KOPT-K1 (cell line): Measurements from ENCODE around the gene SFT2D1.

Experiments
- H3K27ac ChIP-seq: fragments of 200-600 bp; sonication (generic); 2 replicates; pipeline ENCODE4 v1.5.1; 2016; ENCODE audit warnings: antibody characterized with exemption, mild to moderate bottlenecking, low read depth, low read length; ENCODE audit not compliant: poor library complexity, severe bottlenecking
- H3K36me3 ChIP-seq: fragments of 200-600 bp; sonication (generic); 2 replicates; pipeline ENCODE4 v1.5.1; 2017; ENCODE audit warnings: antibody characterized with exemption, mild to moderate bottlenecking, low read length, moderate library complexity; ENCODE audit not compliant: insufficient read depth
- H3K9me3 ChIP-seq: fragments of 200-600 bp; sonication (generic); 2 replicates; pipeline ENCODE4 v1.5.1; 2017; ENCODE audit warnings: antibody characterized with exemption, low read length, mild to moderate bottlenecking; ENCODE audit not compliant: insufficient read depth, poor library complexity, severe bottlenecking

The SFT2D1 gene

GRCh38 chr6:166308769-166309589 is 33.4 kb downstream of the SFT2D1 start:
- no peaks in the 10 kb centered on the region for H3K36me3 ChIP-seq
- no peak overlapping the region for H3K27ac ChIP-seq
- no peaks in the 10 kb centered on the region for H3K9me3 ChIP-seq

GRCh38 chr6:166308033-166308768 is 34.1 kb downstream of the SFT2D1 start, which contains the start of gene PRR18:
PRR18 (minus strand) TSS chr6:166308392; CDS start chr6:166308142, 250 bp downstream.
- H3K9me3 ChIP-seq: no peaks in the 10 kb centered on the region
- H3K27ac ChIP-seq: no peak within 1 kb of the TSS
- H3K36me3 ChIP-seq: no peaks in the 10 kb centered on the region

DNA sequence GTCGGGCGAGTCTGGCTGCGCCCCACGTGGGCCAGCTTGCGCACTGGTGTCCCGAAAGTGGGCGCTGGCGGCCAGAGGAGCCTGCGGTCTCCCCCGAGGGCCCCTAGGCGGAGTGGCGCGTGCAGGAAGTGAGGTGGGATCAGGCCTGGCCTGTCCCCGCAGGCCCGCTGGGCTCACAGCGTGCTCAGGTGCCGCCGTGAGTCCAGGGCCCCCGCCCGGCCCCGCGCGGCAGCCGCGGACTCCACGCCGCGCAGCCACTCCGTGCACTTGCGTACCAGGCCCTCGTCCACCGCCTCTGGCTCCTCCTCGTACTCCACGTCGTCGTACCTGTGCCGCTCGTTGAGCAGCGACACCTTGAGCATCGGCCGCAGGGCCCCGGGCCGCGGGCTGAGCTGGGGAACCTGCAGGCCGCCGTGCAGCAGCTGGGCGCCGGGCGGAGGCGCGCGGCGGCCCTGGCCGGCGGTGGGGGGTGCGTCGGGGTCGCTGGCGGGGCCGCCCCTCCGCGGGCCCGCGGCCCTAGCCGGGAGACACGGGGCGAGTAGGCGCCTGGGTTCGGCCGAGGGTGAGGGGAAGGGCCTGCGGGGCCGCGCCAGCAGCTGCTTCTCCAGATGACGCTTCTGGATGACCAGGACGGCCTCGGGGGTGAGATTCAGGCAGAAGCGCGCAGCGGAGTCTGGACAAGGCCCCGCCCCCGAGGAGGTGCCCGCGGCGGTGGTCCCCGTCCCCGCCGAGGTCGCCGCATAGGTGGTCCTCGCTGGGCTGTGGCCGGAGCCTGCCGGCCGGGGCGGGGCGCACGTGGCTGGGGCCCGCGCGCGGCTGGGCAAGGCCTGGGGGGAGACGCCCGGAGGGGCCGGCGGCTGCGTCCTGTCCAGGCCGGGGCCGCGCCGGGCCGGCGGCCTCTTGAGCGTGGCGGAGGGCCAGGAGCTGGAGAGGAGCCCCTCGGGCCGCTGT is 35.0 kb downstream of the SFT2D1 start:
- H3K36me3 ChIP-seq: no peaks in the 10 kb centered on the region
- no peak overlapping the region for H3K27ac ChIP-seq
- no peaks in the 10 kb centered on the region for H3K9me3 ChIP-seq

GRCh38 chr6:166306378-166307081 is 35.8 kb downstream of the SFT2D1 start:
- Histone ChIP-seq H3K9me3 (no peaks in the 10 kb centered on the region), H3K27ac (no peak overlapping the region), H3K36me3 (no peaks in the 10 kb centered on the region)

GRCh38 chr6:166305562-166306117 is 36.7 kb downstream of the SFT2D1 start:
- Histone ChIP-seq H3K36me3 (no peaks in the 10 kb centered on the region), H3K9me3 (no peaks in the 10 kb centered on the region), H3K27ac (no peak overlapping the region)

DNA sequence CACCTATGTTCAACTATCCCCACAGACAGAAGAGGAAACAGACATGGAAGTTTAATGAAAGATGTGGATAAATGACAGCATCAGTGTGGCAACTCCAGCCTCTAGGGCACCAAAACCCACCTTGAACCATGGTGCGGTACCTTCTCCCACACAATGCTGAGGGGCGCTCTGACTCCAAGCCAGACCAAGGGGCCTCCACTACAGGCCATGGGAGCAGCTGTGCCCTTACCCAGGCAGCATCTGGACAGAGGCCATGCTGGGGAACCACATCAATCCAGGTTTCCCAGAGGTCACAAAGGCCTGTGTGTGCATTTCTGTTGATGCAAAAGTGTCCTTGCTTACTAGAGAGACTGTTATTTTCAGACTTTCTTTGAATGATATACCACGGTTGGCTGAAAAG is 38.2 kb downstream of the SFT2D1 start:
- H3K36me3 ChIP-seq: no peaks in the 10 kb centered on the region
- no peaks in the 10 kb centered on the region for H3K9me3 ChIP-seq
- no peak overlapping the region for H3K27ac ChIP-seq

GRCh38 chr6:166301611-166302529 is 40.5 kb downstream of the SFT2D1 start:
- no peaks in the 10 kb centered on the region for H3K36me3 ChIP-seq
- no peaks in the 10 kb centered on the region for H3K9me3 ChIP-seq

GRCh38 chr6:166300357-166300987 is 41.9 kb downstream of the SFT2D1 start:
- no peaks in the 10 kb centered on the region for H3K9me3 ChIP-seq
- H3K27ac ChIP-seq: no peak overlapping the region
- H3K36me3 ChIP-seq: no peaks in the 10 kb centered on the region

More at GRCh38 chr6:166301611-166302529, 40.5 kb downstream of the SFT2D1 start:
- no peak overlapping the region for H3K27ac ChIP-seq

- Histone ChIP-seq H3K27ac (no peak overlapping the region), H3K9me3 (no peaks in the 10 kb centered on the region), H3K36me3 (no peaks in the 10 kb centered on the region)
These were observed 44.7 kb downstream of the SFT2D1 start for GRCh38 chr6:166297606-166298005.

- H3K27ac ChIP-seq: no peak overlapping the region
- no peaks in the 10 kb centered on the region for H3K36me3 ChIP-seq
These were observed 46.1 kb downstream of the SFT2D1 start for GRCh38 chr6:166296035-166296883.

GRCh38 chr6:166293731-166294584 is 48.4 kb downstream of the SFT2D1 start:
- no peaks in the 10 kb centered on the region for H3K9me3 ChIP-seq
- H3K27ac ChIP-seq: no peak overlapping the region
- H3K36me3 ChIP-seq: no peaks in the 10 kb centered on the region

More at GRCh38 chr6:166296035-166296883, 46.1 kb downstream of the SFT2D1 start:
- no peaks in the 10 kb centered on the region for H3K9me3 ChIP-seq
